HEK293T (cell line): Measurements from ENCODE around the gene SFPQ.

Experiments
- ELF4 ChIP-seq: fragments of 450-650 bp; IDR thresholded peaks from 2 replicates; pipeline ENCODE4 v1.6.1; 2017; ENCODE audit warnings: antibody characterized with exemption
- FOXM1 ChIP-seq: fragments of 450-650 bp; IDR thresholded peaks from 2 replicates; pipeline ENCODE4 v1.6.1; 2017; ENCODE audit warnings: mild to moderate bottlenecking, borderline replicate concordance
- NFRKB ChIP-seq: fragments of 450-650 bp; IDR thresholded peaks from 2 replicates; pipeline ENCODE4 v1.6.1; 2016; ENCODE audit warnings: mild to moderate bottlenecking, moderate library complexity
- SP1 ChIP-seq: fragments of 450-650 bp; IDR thresholded peaks from 2 replicates; pipeline ENCODE4 v1.6.1; 2017
- TARDBP ChIP-seq: fragments of 450-650 bp; IDR thresholded peaks from 2 replicates; pipeline ENCODE4 v1.6.1; 2016

DNA sequence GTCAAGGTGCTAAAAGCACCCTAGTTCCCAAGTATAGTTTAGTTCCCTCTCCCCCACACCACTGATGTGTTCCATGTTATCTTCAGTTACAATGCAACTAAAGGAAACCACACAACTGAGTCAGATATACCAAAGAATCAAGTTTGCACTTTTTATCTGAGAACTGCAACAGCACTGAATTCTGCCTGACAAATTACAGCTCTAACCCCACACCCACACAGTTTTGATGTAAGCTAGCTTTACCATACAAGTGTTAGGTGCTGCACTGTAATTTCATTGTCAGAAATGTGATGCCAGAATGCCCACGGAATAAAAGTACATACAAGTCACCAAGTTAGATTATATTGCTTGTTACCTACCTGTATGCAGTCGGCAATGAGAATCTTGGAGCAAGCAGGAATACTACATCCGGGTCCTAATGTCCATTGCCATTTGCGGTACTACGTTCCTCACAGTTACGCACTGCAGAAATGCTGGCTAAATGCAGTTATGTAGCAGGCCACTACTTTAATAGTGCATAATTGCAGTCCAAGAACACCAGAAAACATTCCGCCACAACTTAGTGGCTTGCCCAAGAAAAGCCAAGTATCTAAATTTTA, 12.1 kb downstream of the SFPQ start:
- no peak for TF ChIP-seq ELF4
- no peak for TF ChIP-seq TARDBP
- TF ChIP-seq NFRKB = no peak
- no peak for TF ChIP-seq SP1
- no peak for TF ChIP-seq FOXM1
